Fibroblast of lung (primary cell): ENCODE measurements around the gene SMARCA4. TPM values are rescaled to one million over a fixed set of nuclear protein-coding genes. Genes with fewer than 3 reads are reported as not detected.

ENCODE experiments used
- DNase-seq, 2 donors: peaks; one replicate each; pipeline versions ENCODE4 v3.0.0 to v3.0.0-alpha.2; 2010; ENCODE audit warnings: low read depth in 2 of 2
- H2AFZ ChIP-seq: 2 replicates; pipeline ENCODE4 v1.5.1; 2012; ENCODE audit warnings: low read length, control low read depth, inconsistent platforms
- H3K27ac ChIP-seq: 2 replicates; pipeline ENCODE4 v1.5.1; 2011; ENCODE audit warnings: low read length, control low read depth; ENCODE audit not compliant: insufficient read depth
- H3K27me3 ChIP-seq: 2 replicates; pipeline ENCODE4 v1.5.1; 2011; ENCODE audit warnings: mild to moderate bottlenecking, low read length; ENCODE audit not compliant: control insufficient read depth, insufficient read depth
- H3K36me3 ChIP-seq: 2 replicates; pipeline ENCODE4 v1.5.1; 2011; ENCODE audit warnings: low read length; ENCODE audit not compliant: control insufficient read depth, insufficient read depth
- H3K4me1 ChIP-seq: 2 replicates; pipeline ENCODE4 v1.5.1; 2011; ENCODE audit warnings: low read length; ENCODE audit not compliant: control insufficient read depth, insufficient read depth; ENCODE audit errors: extremely low read depth
- H3K4me2 ChIP-seq: 2 replicates; pipeline ENCODE4 v1.5.1; 2011; ENCODE audit warnings: low read length, control low read depth; ENCODE audit not compliant: insufficient read depth; ENCODE audit errors: extremely low read depth
- H3K4me3 ChIP-seq, 4 experiments: fragments of 200-600 bp in 1 of 4; sonication (generic) in 1 of 4; replicated peaks in 1 of 4; 2 replicates each; pipeline ENCODE4 v1.5.1; 2011 to 2016; ENCODE audit warnings: low read length in 4 of 4, low read depth in 3 of 4, mild to moderate bottlenecking in 3 of 4, control low read depth in 2 of 4, inconsistent platforms in 1 of 4, mixed read lengths in 1 of 4; ENCODE audit not compliant: insufficient read depth in 1 of 4; ENCODE audit errors: control extremely low read depth in 1 of 4
- H3K79me2 ChIP-seq: 2 replicates; pipeline ENCODE4 v1.5.1; 2012; ENCODE audit warnings: mild to moderate bottlenecking, low read length, inconsistent platforms; ENCODE audit not compliant: control insufficient read depth, insufficient read depth
- H3K9ac ChIP-seq: 2 replicates; pipeline ENCODE4 v1.5.1; 2011; ENCODE audit warnings: mild to moderate bottlenecking, low read length, control low read depth; ENCODE audit not compliant: insufficient read depth
- H3K9me3 ChIP-seq: 2 replicates; pipeline ENCODE4 v1.5.1; 2012; ENCODE audit warnings: low read depth, low read length; ENCODE audit not compliant: control insufficient read depth, insufficient read depth
- H4K20me1 ChIP-seq: 2 replicates; pipeline ENCODE4 v1.5.1; 2011; ENCODE audit warnings: low read length; ENCODE audit not compliant: control insufficient read depth, insufficient read depth; ENCODE audit errors: extremely low read depth
- CTCF ChIP-seq, 2 donors: IDR thresholded peaks in 1 of 2; conservative IDR thresholded peaks in 1 of 2; 1 replicate in 1 of 2; 2 replicates in 1 of 2; pipeline ENCODE4 v1.5.1; 2011 to 2012; ENCODE audit warnings: low read length in 2 of 2, control low read depth in 1 of 2, inconsistent platforms in 1 of 2, low read depth in 1 of 2, mild to moderate bottlenecking in 1 of 2
- EZH2 ChIP-seq: IDR thresholded peaks from 2 replicates; pipeline ENCODE4 v1.5.1; 2012; ENCODE audit warnings: low read length, control low read depth, mild to moderate bottlenecking; ENCODE audit errors: missing control alignments
- polyA plus RNA-seq, 2 donors: library from polyadenylated mRNA; depleted of rRNA in 1 of 2; stranded (reverse) in 1 of 2; unstranded in 1 of 2; fragments of >200 nt; gene quantifications; 2 replicates each; pipeline ENCODE4 v1.2.1, GENCODE V29; 2011 to 2012; ENCODE audit warnings: missing spikeins in 1 of 2
- total RNA-seq: library from RNA; depleted of rRNA; stranded (reverse); fragments of >200 nt; gene quantifications from 2 replicates; pipeline ENCODE4 v1.2.1, GENCODE V29; 2014

SMARCA4 gene
- total and polyA plus RNA-seq, 2 donors (not counting 1 experiment from before 2014, with no cell fraction given) = 28.1 to 61.1 TPM

GRCh38 chr19:11053817-11054195 is 93.0 kb downstream of the SMARCA4 start:
- TF ChIP-seq CTCF (conservative IDR thresholded peaks at IDR 0.05 in 1 of 2, IDR thresholded peaks at IDR 0.05 in 1 of 2; ENCODE audit: low read depth in 1 of 2, low read length in 2 of 2) (no peak), EZH2 (no peak)
- H3K9me3 ChIP-seq = no peaks in the 10 kb centered on the region
- no peaks in the 10 kb centered on the region for H4K20me1 ChIP-seq
- no peak overlapping the region for H3K27ac ChIP-seq
- H3K4me1 ChIP-seq = no peaks in the 10 kb centered on the region
- peaks cover 12% of the 10 kb centered on the region for H3K36me3 ChIP-seq
- no peak overlapping the region for H3K4me3 ChIP-seq
- no peak overlapping the region for H3K4me2 ChIP-seq
- H3K27me3 ChIP-seq = no peaks in the 10 kb centered on the region
- H3K9ac ChIP-seq = no peak overlapping the region
- DNase-seq = no peak
- H3K79me2 ChIP-seq = no peaks in the 10 kb centered on the region
- no peak overlapping the region for H2AFZ ChIP-seq

DNA sequence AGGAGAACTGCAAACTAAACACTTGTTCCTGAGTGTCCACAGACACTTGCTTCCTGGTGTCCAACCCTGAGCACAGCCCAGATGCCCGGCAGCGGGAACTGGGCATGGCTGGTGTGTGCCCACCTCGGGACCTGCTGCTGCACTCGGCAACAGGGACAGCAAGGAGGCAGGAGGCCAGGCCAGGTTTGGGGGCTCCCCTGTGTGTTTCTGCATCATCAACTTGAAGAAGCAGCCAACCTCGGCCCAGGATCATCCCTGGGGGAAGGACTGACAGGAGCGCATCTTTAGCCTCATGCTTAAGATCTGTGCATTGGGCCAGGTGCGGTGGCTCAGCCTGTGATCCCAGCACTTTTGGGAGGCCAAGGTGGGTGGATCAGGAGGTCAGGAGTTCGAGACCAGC is 93.4 kb downstream of the SMARCA4 start:
- H3K36me3 ChIP-seq = peaks cover 13% of the 10 kb centered on the region
- no peak for TF ChIP-seq CTCF (conservative IDR thresholded peaks at IDR 0.05 in 1 of 2, IDR thresholded peaks at IDR 0.05 in 1 of 2; ENCODE audit: low read depth in 1 of 2, low read length in 2 of 2)
- TF ChIP-seq EZH2 = no peak

DNA sequence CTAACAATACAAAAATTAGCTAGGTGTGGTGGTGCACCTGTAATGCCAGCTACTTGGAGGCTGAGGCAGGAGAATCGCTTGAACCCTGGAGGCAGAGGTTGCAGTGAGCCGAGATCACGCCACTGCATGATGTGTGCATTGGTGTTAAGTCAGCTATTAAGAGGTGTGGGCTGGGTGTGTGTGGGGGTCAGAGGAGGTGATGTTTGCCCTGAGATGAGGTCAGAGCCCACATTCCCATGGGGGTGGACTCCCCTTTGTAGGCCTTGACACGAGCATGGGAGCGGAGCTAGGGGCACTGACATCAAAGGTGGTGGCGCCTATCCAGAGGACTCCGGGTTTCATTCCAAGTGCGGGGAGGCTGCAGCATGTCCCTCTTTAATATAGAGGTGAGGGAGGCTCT is 93.8 kb downstream of the SMARCA4 start:
- Histone ChIP-seq H3K27me3 (no peaks in the 10 kb centered on the region), H4K20me1 (no peaks in the 10 kb centered on the region), H3K4me1 (no peaks in the 10 kb centered on the region), H2AFZ (no peak overlapping the region), H3K4me2 (no peak overlapping the region), H3K4me3 (no peak overlapping the region), H3K36me3 (peaks cover 15% of the 10 kb centered on the region), H3K9me3 (no peaks in the 10 kb centered on the region), H3K27ac (no peak overlapping the region), H3K79me2 (no peaks in the 10 kb centered on the region), H3K9ac (no peak overlapping the region)
- TF ChIP-seq EZH2 = no peak
- TF ChIP-seq CTCF (conservative IDR thresholded peaks at IDR 0.05 in 1 of 2, IDR thresholded peaks at IDR 0.05 in 1 of 2; ENCODE audit: low read depth in 1 of 2, low read length in 2 of 2) = no peak
- DNase-seq = no peak

More for the DNA sequence above, 93.4 kb downstream of the SMARCA4 start:
- Histone ChIP-seq H4K20me1 (no peaks in the 10 kb centered on the region), H2AFZ (no peak overlapping the region), H3K4me3 (no peak overlapping the region), H3K79me2 (no peaks in the 10 kb centered on the region), H3K9me3 (no peaks in the 10 kb centered on the region), H3K9ac (no peak overlapping the region), H3K4me2 (no peak overlapping the region), H3K27ac (no peak overlapping the region), H3K27me3 (no peaks in the 10 kb centered on the region), H3K4me1 (no peaks in the 10 kb centered on the region)
- no peak for DNase-seq
